ENCODE data around the gene RNF214. TPM values are rescaled to one million over a fixed set of nuclear protein-coding genes. Genes with fewer than 3 reads are reported as not detected.

Gene RNF214
- total RNA-seq, 1 donor from 2014 or later, result 25.8 TPM

GRCh38 chr11:117210620-117211019 is 21.9 kb upstream of the RNF214 start:
- Mint-ChIP-seq H3K9me3 (no peaks in the 10 kb centered on the region), H3K4me1 (ENCODE audit: low read depth) (no peaks in the 10 kb centered on the region), H3K36me3 (ENCODE audit: low read depth) (peaks cover 52% of the 10 kb centered on the region), H3K27me3 (ENCODE audit: low read depth) (no peaks in the 10 kb centered on the region), H3K4me3 (ENCODE audit: low read depth) (no peak overlapping the region), H3K27ac (no peak overlapping the region)
- intact Hi-C loops (cut with micrococcal nuclease), result no loop called here
- no peak for DNase-seq (ENCODE audit: low spot score)

GRCh38 chr11:117212697-117213355 is 19.6 kb upstream of the RNF214 start:
- H3K4me1 Mint-ChIP-seq (ENCODE audit: low read depth), result no peaks in the 10 kb centered on the region

GRCh38 chr11:117214404-117215110 is 17.9 kb upstream of the RNF214 start:
- intact Hi-C loops (cut with micrococcal nuclease), result no loop called here
- DNase-seq (ENCODE audit: low spot score), result no peak
- no peaks in the 10 kb centered on the region for H3K9me3 Mint-ChIP-seq
- H3K4me1 Mint-ChIP-seq (ENCODE audit: low read depth), result no peaks in the 10 kb centered on the region
- H3K27me3 Mint-ChIP-seq (ENCODE audit: low read depth), result no peaks in the 10 kb centered on the region
- peaks cover 76% of the 10 kb centered on the region for H3K36me3 Mint-ChIP-seq (ENCODE audit: low read depth)
- H3K27ac Mint-ChIP-seq, result peak overlapping the region; percentile 13
- H3K4me3 Mint-ChIP-seq (ENCODE audit: low read depth), result no peak overlapping the region

More at GRCh38 chr11:117212697-117213355, 19.6 kb upstream of the RNF214 start:
- Mint-ChIP-seq H3K9me3 (no peaks in the 10 kb centered on the region), H3K27me3 (ENCODE audit: low read depth) (no peaks in the 10 kb centered on the region), H3K27ac (no peak overlapping the region), H3K36me3 (ENCODE audit: low read depth) (peaks cover 63% of the 10 kb centered on the region), H3K4me3 (ENCODE audit: low read depth) (no peak overlapping the region)
- intact Hi-C loops (cut with micrococcal nuclease), result no loop called here
- DNase-seq (ENCODE audit: low spot score), result no peak

GRCh38 chr11:117217141-117218084 is 15.1 kb upstream of the RNF214 start:
- intact Hi-C loops (cut with micrococcal nuclease), result no loop called here
- Mint-ChIP-seq H3K4me1 (ENCODE audit: low read depth) (no peaks in the 10 kb centered on the region), H3K27ac (no peak overlapping the region), H3K36me3 (ENCODE audit: low read depth) (peaks cover 76% of the 10 kb centered on the region), H3K27me3 (ENCODE audit: low read depth) (no peaks in the 10 kb centered on the region), H3K4me3 (ENCODE audit: low read depth) (no peak overlapping the region), H3K9me3 (no peaks in the 10 kb centered on the region)
- no peak for DNase-seq (ENCODE audit: low spot score)

- Mint-ChIP-seq H3K27ac (no peak overlapping the region), H3K27me3 (ENCODE audit: low read depth) (no peaks in the 10 kb centered on the region), H3K36me3 (ENCODE audit: low read depth) (peaks cover 78% of the 10 kb centered on the region)
Measured at GRCh38 chr11:117218133-117218915, 14.1 kb upstream of the RNF214 start.

GRCh38 chr11:117219001-117219400 is 13.5 kb upstream of the RNF214 start:
- H3K27ac Mint-ChIP-seq, result no peak overlapping the region
- no peak overlapping the region for H3K4me3 Mint-ChIP-seq (ENCODE audit: low read depth)
- H3K4me1 Mint-ChIP-seq (ENCODE audit: low read depth), result no peaks in the 10 kb centered on the region
- H3K9me3 Mint-ChIP-seq, result no peaks in the 10 kb centered on the region
- intact Hi-C loops (cut with micrococcal nuclease), result no loop called here
- no peak for DNase-seq (ENCODE audit: low spot score)
- H3K27me3 Mint-ChIP-seq (ENCODE audit: low read depth), result no peaks in the 10 kb centered on the region
- H3K36me3 Mint-ChIP-seq (ENCODE audit: low read depth), result peaks cover 80% of the 10 kb centered on the region

More at GRCh38 chr11:117218133-117218915, 14.1 kb upstream of the RNF214 start:
- H3K9me3 Mint-ChIP-seq, result no peaks in the 10 kb centered on the region
- H3K4me3 Mint-ChIP-seq (ENCODE audit: low read depth), result no peak overlapping the region
- no peaks in the 10 kb centered on the region for H3K4me1 Mint-ChIP-seq (ENCODE audit: low read depth)
- no peak for DNase-seq (ENCODE audit: low spot score)
- intact Hi-C loops (cut with micrococcal nuclease), result no loop called here

GRCh38 chr11:117219455-117219854 is 13.0 kb upstream of the RNF214 start:
- Mint-ChIP-seq H3K4me3 (ENCODE audit: low read depth) (no peak overlapping the region), H3K36me3 (ENCODE audit: low read depth) (peaks cover 80% of the 10 kb centered on the region), H3K27ac (no peak overlapping the region), H3K27me3 (ENCODE audit: low read depth) (no peaks in the 10 kb centered on the region), H3K4me1 (ENCODE audit: low read depth) (no peaks in the 10 kb centered on the region), H3K9me3 (no peaks in the 10 kb centered on the region)
- no peak for DNase-seq (ENCODE audit: low spot score)
- intact Hi-C loops (cut with micrococcal nuclease), result no loop called here

GRCh38 chr11:117219995-117220394 is 12.5 kb upstream of the RNF214 start:
- H3K36me3 Mint-ChIP-seq (ENCODE audit: low read depth), result peaks cover 80% of the 10 kb centered on the region
- no peak overlapping the region for H3K27ac Mint-ChIP-seq
- no peak overlapping the region for H3K4me3 Mint-ChIP-seq (ENCODE audit: low read depth)
- DNase-seq (ENCODE audit: low spot score), result no peak
- no peaks in the 10 kb centered on the region for H3K9me3 Mint-ChIP-seq
- H3K27me3 Mint-ChIP-seq (ENCODE audit: low read depth), result no peaks in the 10 kb centered on the region
- H3K4me1 Mint-ChIP-seq (ENCODE audit: low read depth), result no peaks in the 10 kb centered on the region
- intact Hi-C loops (cut with micrococcal nuclease), result no loop called here

GRCh38 chr11:117220568-117220967 is 11.9 kb upstream of the RNF214 start:
- H3K27ac Mint-ChIP-seq, result no peak overlapping the region
- H3K4me1 Mint-ChIP-seq (ENCODE audit: low read depth), result no peaks in the 10 kb centered on the region
- peaks cover 83% of the 10 kb centered on the region for H3K36me3 Mint-ChIP-seq (ENCODE audit: low read depth)

GRCh38 chr11:117220999-117221774 is 11.3 kb upstream of the RNF214 start:
- H3K36me3 Mint-ChIP-seq (ENCODE audit: low read depth), result peaks cover 87% of the 10 kb centered on the region
- H3K4me1 Mint-ChIP-seq (ENCODE audit: low read depth), result no peaks in the 10 kb centered on the region
- H3K27ac Mint-ChIP-seq, result no peak overlapping the region
- no peak for DNase-seq (ENCODE audit: low spot score)
- H3K27me3 Mint-ChIP-seq (ENCODE audit: low read depth), result no peaks in the 10 kb centered on the region
- H3K9me3 Mint-ChIP-seq, result no peaks in the 10 kb centered on the region
- no peak overlapping the region for H3K4me3 Mint-ChIP-seq (ENCODE audit: low read depth)
- intact Hi-C loops (cut with micrococcal nuclease), result no loop called here

More at GRCh38 chr11:117220568-117220967, 11.9 kb upstream of the RNF214 start:
- Mint-ChIP-seq H3K27me3 (ENCODE audit: low read depth) (no peaks in the 10 kb centered on the region), H3K9me3 (no peaks in the 10 kb centered on the region), H3K4me3 (ENCODE audit: low read depth) (no peak overlapping the region)
- intact Hi-C loops (cut with micrococcal nuclease), result no loop called here
- no peak for DNase-seq (ENCODE audit: low spot score)

GRCh38 chr11:117221775-117222517 is 10.5 kb upstream of the RNF214 start:
- H3K27me3 Mint-ChIP-seq (ENCODE audit: low read depth), result no peaks in the 10 kb centered on the region
- peaks cover 6% of the 10 kb centered on the region for H3K4me1 Mint-ChIP-seq (ENCODE audit: low read depth)
- H3K27ac Mint-ChIP-seq, result no peak overlapping the region
- DNase-seq (ENCODE audit: low spot score), result no peak
- H3K9me3 Mint-ChIP-seq, result no peaks in the 10 kb centered on the region
- intact Hi-C loops (cut with micrococcal nuclease), result no loop called here
- H3K36me3 Mint-ChIP-seq (ENCODE audit: low read depth), result peaks cover 89% of the 10 kb centered on the region
- no peak overlapping the region for H3K4me3 Mint-ChIP-seq (ENCODE audit: low read depth)

All from activated T-helper 2 cell treated with anti-CD3 and anti-CD28 coated beads, Interferon-gamma antibody, Interleukin-2, Interleukin-4, amounts not matched to agents 10 μg/mL and 5 μg/mL and 100 μg/mL, durations not matched to agents 14 hours and 24 hours and 36 hours (primary cell).